Tongue (tissue), 2 donors: ENCODE results near the gene DCP1B. TPM values are rescaled to one million over a fixed set of nuclear protein-coding genes. Genes with fewer than 3 reads are reported as not detected.
"Not testable (repeated sequence)": the region's sequence is repeated elsewhere in the genome, so short reads cannot be mapped to it uniquely, and the experiment has no call there.

Source experiments
- DNase-seq: peaks from one replicate; pipeline ENCODE4 v3.0.0-alpha.2; 2015
- total RNA-seq: library from RNA; depleted of rRNA; stranded (reverse); fragments of >200 nt; gene quantifications from one replicate; pipeline ENCODE4 v1.2.3, GENCODE V29; 2014

Gene DCP1B
- total RNA-seq, 1 donor from 2014 or later = 6.2 TPM

GRCh38 chr12:1974812-1975211, 29.4 kb downstream of the DCP1B start:
- no peak for DNase-seq

GRCh38 chr12:1972856-1973317, 31.4 kb downstream of the DCP1B start:
- DNase-seq = peak; percentile 29

GRCh38 chr12:1972260-1972659, 32.0 kb downstream of the DCP1B start:
- DNase-seq = no peak

- DNase-seq = peak; percentile 22
Observed at GRCh38 chr12:1970331-1970900, 33.8 kb downstream of the DCP1B start.

- no peak for DNase-seq
Observed at GRCh38 chr12:1966561-1967226, 37.6 kb downstream of the DCP1B start.

GRCh38 chr12:1965916-1966315, 38.3 kb downstream of the DCP1B start:
- DNase-seq = no peak

- DNase-seq = no peak
Observed at GRCh38 chr12:1962051-1963020, 41.9 kb downstream of the DCP1B start.

- DNase-seq = no peak
Observed at GRCh38 chr12:1956716-1957115, 47.5 kb downstream of the DCP1B start.

GRCh38 chr12:1949771-1950470, 54.3 kb downstream of the DCP1B start:
- peak; percentile 41 for DNase-seq

GRCh38 chr12:1948883-1949282, 55.4 kb downstream of the DCP1B start:
- no peak for DNase-seq

- no peak for DNase-seq
Observed at GRCh38 chr12:1947081-1947480, 57.2 kb downstream of the DCP1B start.

GRCh38 chr12:1946296-1946695, 58.0 kb downstream of the DCP1B start:
- no peak for DNase-seq

GRCh38 chr12:1945502-1945901, 58.8 kb downstream of the DCP1B start:
- DNase-seq = not testable (repeated sequence)

- peak; percentile 94 for DNase-seq
Observed at GRCh38 chr12:1939801-1940607, 64.3 kb downstream of the DCP1B start.

GRCh38 chr12:1939331-1939730, 64.9 kb downstream of the DCP1B start:
- DNase-seq = no peak

- DNase-seq = no peak
Observed at GRCh38 chr12:1937481-1938224, 66.6 kb downstream of the DCP1B start.

GRCh38 chr12:1936406-1937320, 67.6 kb downstream of the DCP1B start:
- DNase-seq = peak; percentile 83

- no peak for DNase-seq
Observed at GRCh38 chr12:1935700-1936378, 68.4 kb downstream of the DCP1B start.

GRCh38 chr12:1935242-1935641, 69.0 kb downstream of the DCP1B start:
- no peak for DNase-seq
